IgD-negative memory B cell (primary cell): ENCODE measurements around the gene RNF41. TPM values are rescaled to one million over a fixed set of nuclear protein-coding genes. Genes with fewer than 3 reads are reported as not detected.

Source experiments
- H3K27ac Mint-ChIP-seq, 3 donors: one replicate each; pipeline ENCODE4 v1.8.0; 2020 to 2022; ENCODE audit warnings: mild to moderate bottlenecking in 3 of 3, mixed read lengths in 3 of 3, moderate library complexity in 1 of 3
- H3K27me3 Mint-ChIP-seq: one replicate; pipeline ENCODE4 v1.8.0; 2021; ENCODE audit warnings: mixed read lengths
- H3K36me3 Mint-ChIP-seq: one replicate; pipeline ENCODE4 v1.8.0; 2020; ENCODE audit warnings: mild to moderate bottlenecking, mixed read lengths
- H3K4me1 Mint-ChIP-seq, 3 donors: one replicate each; pipeline ENCODE4 v1.8.0; 2020 to 2022; ENCODE audit warnings: mixed read lengths in 3 of 3, mild to moderate bottlenecking in 1 of 3
- H3K4me3 Mint-ChIP-seq, 4 donors: one replicate each; pipeline ENCODE4 v1.8.0; 2020 to 2022; ENCODE audit warnings: mild to moderate bottlenecking in 4 of 4, mixed read lengths in 4 of 4, moderate library complexity in 3 of 4
- H3K9me3 Mint-ChIP-seq, 3 donors: one replicate each; pipeline ENCODE4 v1.8.0; 2020 to 2021; ENCODE audit warnings: mixed read lengths in 3 of 3, mild to moderate bottlenecking in 1 of 3
- polyA plus RNA-seq: library from polyadenylated mRNA; unstranded; fragments of 300-500 nt; fragmentation: Illumina TruSeq; gene quantifications from one replicate; pipeline ENCODE4 v1.2.3, GENCODE V29; 2021

RNF41 gene
- polyA plus RNA-seq, 1 donor from 2014 or later = 104 TPM

DNA sequence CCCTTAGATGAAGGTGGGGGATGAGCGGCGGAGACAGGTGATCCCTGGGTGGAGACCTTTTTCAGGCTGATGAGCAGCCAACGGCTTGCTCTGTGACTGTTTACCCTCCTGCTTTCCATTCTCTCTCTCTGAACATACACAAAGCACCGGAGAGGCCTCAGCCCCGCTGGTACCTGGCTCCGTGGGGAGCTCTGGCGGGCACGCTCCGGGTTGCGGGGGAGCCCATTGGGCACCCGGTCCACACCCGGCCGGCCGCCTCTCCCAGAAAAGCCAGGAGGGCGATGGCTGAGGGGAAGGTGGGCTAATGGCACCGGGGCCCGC lies 33.0 kb downstream of the RNF41 start:
- Mint-ChIP-seq H3K4me1 (peaks cover 32 to 39% (median 37%) of the 10 kb centered on the region in 3 donors), H3K27me3 (no peaks in the 10 kb centered on the region)

DNA sequence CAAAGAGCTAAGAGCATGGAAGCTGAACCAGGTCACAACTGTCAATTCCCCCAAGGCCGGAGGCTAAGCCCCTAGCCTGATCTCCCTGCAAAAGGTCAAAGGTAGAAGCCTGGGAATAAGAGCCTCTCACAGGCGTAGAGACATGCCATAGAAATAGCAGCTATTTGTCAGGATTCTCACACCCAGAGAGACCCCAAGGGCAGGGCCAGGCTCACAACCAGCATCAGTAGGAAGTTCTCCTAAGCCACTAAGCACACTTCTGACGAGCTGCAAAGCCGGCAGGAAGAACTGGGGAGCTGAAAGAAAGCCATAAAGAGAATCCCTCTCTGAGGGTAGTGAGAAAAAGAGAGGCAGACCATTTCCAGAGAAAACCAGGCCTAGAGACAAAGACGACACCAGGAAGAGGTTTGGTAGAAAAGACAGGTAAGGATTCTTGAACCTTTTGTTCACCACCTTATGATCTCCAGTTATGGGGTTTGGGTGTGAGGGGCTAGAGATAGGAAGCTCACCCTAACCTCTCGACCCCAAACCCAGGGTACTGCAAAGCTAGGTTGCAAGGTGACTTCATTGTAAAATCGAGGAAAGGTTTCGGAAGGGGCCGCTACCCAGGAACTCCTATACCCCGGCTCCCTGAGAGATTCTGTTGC lies 33.5 kb downstream of the RNF41 start:
- Mint-ChIP-seq H3K4me3 (peak overlapping the region; percentile 86 to 98 (median 88)), H3K27ac (peak overlapping the region; percentile 87 to 100 (median 88)), H3K27me3 (no peaks in the 10 kb centered on the region), H3K4me1 (peaks cover 31 to 36% (median 35%) of the 10 kb centered on the region in 3 donors), H3K9me3 (no peaks in the 10 kb centered on the region), H3K36me3 (peaks cover 2% of the 10 kb centered on the region)

More for the DNA sequence above, 33.0 kb downstream of the RNF41 start:
- peak overlapping the region; percentile 20 to 100 (median 88) for H3K27ac Mint-ChIP-seq
- no peaks in the 10 kb centered on the region for H3K9me3 Mint-ChIP-seq
- H3K4me3 Mint-ChIP-seq = peak overlapping the region; percentile 86 to 98 (median 88)
- H3K36me3 Mint-ChIP-seq = peaks cover 3% of the 10 kb centered on the region

DNA sequence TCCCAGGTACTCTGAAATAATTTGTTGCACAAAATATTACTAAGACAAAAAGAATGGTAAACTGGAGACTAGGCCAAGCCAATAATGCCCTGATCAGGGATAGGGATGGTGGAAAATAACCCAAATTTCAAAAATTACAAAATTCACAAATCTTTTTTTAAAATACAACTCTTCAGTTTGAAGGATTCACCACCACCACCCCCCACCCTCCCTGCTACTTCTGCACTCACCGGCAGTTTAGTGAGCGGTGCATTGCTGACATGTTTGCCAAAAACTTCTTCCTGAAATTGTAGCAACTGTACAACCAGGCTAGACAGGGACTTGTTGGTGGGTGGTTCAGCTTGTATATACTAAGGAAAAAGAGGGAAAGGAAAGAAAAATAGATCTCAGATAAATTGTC lies 34.8 kb downstream of the RNF41 start:
- H3K9me3 Mint-ChIP-seq = no peaks in the 10 kb centered on the region
- no peaks in the 10 kb centered on the region for H3K27me3 Mint-ChIP-seq
- no peaks in the 10 kb centered on the region for H3K36me3 Mint-ChIP-seq
- H3K4me1 Mint-ChIP-seq = peaks cover 27 to 30% (median 30%) of the 10 kb centered on the region in 3 donors
- peak overlapping the region in 1 of 3 donors; percentile 100 for H3K27ac Mint-ChIP-seq
- peak overlapping the region in 2 of 4 donors; percentile 78 to 98 for H3K4me3 Mint-ChIP-seq

DNA sequence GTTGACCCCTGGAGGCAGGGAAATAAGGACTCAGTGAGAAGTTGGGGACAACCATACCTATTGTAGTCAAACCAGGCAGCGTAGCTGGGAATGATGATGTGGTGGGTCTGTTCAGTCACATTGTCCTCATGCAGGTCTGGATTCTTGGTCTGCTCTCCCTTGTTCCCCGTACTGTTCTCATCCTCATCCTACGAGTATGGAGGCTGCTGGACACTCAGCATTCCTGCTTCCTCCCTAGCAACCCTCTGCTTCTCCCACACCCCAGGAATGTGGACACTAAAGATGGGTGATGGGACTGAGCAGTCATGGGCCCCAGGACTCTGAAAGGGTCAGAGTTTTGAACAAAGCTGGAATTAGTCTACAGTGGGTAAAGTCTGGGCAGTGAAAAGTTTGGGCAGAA lies 43.4 kb downstream of the RNF41 start:
- H3K4me3 Mint-ChIP-seq = no peak overlapping the region
- peak overlapping the region in 1 of 3 donors; percentile 2 for H3K27ac Mint-ChIP-seq
- no peaks in the 10 kb centered on the region for H3K4me1 Mint-ChIP-seq
- H3K9me3 Mint-ChIP-seq = no peaks in the 10 kb centered on the region
- H3K27me3 Mint-ChIP-seq = no peaks in the 10 kb centered on the region
- no peaks in the 10 kb centered on the region for H3K36me3 Mint-ChIP-seq

DNA sequence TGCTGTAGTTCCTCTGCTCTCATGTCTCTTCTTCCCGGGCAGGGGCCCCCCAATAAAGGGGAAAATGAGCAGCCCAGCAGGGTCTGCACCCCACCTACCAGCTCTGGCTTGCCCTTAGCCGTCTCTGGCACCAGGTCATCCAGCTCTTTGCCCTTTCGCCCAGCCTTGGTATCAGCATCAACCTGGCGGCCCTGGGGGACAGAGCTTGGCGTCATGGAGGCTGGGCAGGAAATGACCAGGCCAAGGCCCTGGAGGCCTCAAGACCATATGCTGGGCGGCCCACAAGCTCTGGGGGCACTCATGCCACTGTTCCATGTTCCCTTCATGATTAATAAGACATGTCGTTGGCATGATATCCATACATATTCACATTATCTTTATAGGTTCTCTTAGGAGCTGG lies 48.9 kb downstream of the RNF41 start:
- H3K4me3 Mint-ChIP-seq = no peak overlapping the region
- H3K4me1 Mint-ChIP-seq = no peaks in the 10 kb centered on the region
- no peak overlapping the region for H3K27ac Mint-ChIP-seq
- no peaks in the 10 kb centered on the region for H3K36me3 Mint-ChIP-seq
- no peaks in the 10 kb centered on the region for H3K9me3 Mint-ChIP-seq
- no peaks in the 10 kb centered on the region for H3K27me3 Mint-ChIP-seq

DNA sequence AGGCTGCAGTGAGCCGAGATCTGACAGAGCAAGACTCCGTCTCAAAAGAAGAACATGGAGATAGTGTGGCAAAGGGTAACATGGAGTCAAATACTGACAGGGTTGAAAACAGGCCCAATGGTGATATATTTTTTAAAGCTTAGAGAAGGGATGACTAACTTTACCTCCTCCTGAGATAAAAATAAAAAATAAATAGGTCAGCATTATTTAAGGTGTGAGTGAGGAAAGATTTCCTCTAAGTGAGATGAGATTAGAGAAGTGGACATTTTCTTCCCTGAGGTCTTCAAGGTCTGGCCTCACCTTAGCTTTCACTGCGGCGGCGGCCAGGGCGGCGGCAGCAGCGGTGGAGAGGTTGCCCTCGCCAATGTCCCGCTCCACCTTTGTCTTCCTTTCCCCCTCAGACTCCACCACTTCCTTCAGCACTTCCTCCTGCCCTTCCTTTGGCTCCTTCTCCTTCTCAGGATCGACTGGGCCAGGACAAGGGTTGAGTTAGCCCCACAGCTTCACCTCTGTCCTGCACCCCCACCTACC lies 52.4 kb downstream of the RNF41 start:
- no peaks in the 10 kb centered on the region for H3K36me3 Mint-ChIP-seq

DNA sequence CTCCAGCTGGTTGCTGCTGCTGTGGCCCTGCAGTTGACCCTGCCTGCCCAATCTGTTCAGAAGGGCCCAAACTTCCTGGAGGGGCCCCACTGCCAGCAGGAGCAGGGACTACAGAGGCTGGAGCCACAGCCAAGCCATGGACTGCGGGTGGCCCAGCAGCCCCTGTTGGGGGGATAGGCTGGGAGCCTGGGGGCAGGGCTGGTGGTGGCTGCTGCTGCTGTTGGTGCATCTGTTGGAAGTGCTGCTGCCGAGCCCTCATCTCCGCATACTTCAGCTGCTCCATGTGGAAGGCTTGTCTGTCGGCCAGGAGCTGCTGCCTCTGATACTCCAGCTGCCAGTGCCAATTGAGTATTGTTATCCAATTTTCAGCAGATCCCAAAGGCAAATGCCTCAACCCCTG lies 56.4 kb downstream of the RNF41 start:
- peaks cover 2% of the 10 kb centered on the region for H3K36me3 Mint-ChIP-seq

More for the DNA sequence above, 52.4 kb downstream of the RNF41 start:
- H3K27me3 Mint-ChIP-seq = no peaks in the 10 kb centered on the region
- H3K4me1 Mint-ChIP-seq = no peaks in the 10 kb centered on the region
- H3K4me3 Mint-ChIP-seq = peak overlapping the region in 1 of 4 donors; percentile 26
- H3K27ac Mint-ChIP-seq = peak overlapping the region in 2 of 3 donors; percentile 51 to 90
- H3K9me3 Mint-ChIP-seq = no peaks in the 10 kb centered on the region

DNA sequence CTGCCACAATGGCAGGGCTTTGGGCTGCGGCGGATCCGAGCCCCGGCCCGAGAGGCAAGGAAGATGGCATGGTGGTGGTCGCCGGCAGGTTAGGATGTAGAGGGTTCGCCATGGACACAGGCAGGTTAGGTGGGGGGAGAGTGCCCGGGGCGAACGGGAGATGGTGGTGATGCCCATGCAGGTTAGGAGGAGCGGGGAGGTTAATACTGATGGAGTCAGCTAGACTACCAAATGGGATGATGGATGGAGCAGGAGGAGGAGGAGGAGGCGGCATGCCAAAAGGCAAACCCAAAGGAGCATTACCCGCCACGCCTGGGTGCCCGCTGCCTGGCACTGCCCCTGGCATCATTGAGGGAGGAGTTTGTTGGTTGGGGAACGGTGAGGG lies 57.4 kb downstream of the RNF41 start:
- peak overlapping the region in 1 of 4 donors; percentile 55 for H3K4me3 Mint-ChIP-seq
- H3K36me3 Mint-ChIP-seq = peaks cover 4% of the 10 kb centered on the region
- peak overlapping the region in 1 of 3 donors; percentile 43 for H3K27ac Mint-ChIP-seq
- H3K4me1 Mint-ChIP-seq = peaks cover 12 to 18% (median 13%) of the 10 kb centered on the region in 3 donors
- no peaks in the 10 kb centered on the region for H3K9me3 Mint-ChIP-seq
- no peaks in the 10 kb centered on the region for H3K27me3 Mint-ChIP-seq

More for the DNA sequence above, 56.4 kb downstream of the RNF41 start:
- Mint-ChIP-seq H3K9me3 (no peaks in the 10 kb centered on the region), H3K4me3 (no peak overlapping the region), H3K4me1 (peaks cover 5 to 8% (median 7%) of the 10 kb centered on the region in 3 donors), H3K27ac (no peak overlapping the region), H3K27me3 (no peaks in the 10 kb centered on the region)

DNA sequence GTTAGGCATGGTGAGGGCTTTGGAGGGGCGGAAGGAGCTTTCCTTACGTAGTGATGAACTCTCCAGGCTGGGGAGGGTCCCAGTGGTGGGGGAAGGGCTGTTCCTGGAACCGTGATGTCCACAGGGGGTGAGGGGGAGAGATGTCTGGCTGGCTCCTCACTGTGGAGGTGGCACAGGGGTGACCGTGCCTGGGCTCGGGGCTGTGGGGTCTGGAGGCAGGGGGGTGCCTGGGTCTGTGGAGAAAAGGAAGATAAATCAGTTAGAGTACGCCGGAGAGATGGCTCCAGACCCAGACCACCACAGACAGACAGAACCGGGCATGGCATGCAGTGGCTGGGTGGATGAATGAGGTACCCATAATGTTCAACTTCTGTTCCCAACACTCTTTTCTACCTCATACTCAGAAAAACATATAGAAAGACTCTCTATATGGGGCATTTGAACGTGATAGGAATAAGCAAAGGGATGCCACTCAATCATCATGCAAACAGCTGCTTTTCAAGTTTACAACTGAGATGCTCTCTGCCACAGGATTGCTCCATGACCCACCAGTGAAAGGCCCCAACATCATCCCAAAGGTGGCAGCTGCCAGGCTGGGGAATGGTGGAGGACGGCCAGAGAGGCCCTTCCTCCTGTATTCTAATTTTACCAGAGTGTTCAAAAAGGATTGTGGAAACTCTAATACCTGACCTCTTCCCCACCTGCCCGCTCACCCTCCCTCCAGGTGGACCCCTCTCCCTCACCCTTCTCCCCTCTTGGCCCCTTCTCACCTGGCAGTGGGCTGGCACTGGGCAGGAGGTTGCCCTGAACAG lies 58.0 kb downstream of the RNF41 start:
- H3K27ac Mint-ChIP-seq = peak overlapping the region in 2 of 3 donors; percentile 23 to 43

DNA sequence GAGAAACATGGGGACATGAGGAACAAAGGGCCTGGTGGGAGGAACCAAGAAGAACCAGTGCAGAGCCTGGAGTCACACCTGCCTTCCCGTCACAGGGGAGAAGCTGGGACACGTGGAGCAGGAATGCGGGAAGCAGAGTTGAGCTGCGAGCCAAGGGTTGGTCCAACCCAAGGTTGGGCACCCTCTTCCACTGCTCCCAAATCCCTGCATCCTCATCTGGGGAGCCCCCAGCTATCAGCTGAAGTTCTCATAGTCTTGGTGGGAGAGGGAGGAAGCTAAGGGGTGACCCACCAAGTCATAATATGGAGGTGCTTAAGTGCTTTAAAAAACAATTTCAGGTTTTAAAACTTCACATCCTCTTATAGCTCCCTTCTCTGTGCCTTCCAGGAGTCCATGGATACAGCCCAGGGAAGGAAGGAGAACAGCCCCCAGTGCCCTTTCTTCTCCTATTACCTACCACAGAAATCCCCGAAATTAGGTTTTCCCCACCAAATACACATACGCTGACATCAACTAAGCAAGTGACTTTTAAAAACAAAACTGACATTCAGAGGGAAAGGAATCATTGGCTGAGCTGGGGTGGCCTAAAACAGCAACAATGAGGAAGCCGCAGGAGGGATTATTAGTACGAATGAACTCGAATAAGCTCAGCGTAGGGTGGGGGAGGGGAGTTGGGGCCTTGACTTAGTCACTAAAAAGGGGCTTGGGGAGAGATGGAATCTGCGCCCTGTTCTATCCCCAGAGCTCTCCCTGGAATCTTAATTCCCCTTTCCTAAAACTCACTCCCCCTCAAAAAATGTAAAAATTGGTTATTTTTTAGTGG lies 59.0 kb downstream of the RNF41 start:
- Mint-ChIP-seq H3K27me3 (no peaks in the 10 kb centered on the region), H3K36me3 (peaks cover 4% of the 10 kb centered on the region), H3K4me3 (no peak overlapping the region), H3K4me1 (peaks cover 18 to 24% (median 20%) of the 10 kb centered on the region in 3 donors), H3K9me3 (no peaks in the 10 kb centered on the region), H3K27ac (peak overlapping the region; percentile 19 to 44 (median 31))

More for the DNA sequence above, 58.0 kb downstream of the RNF41 start:
- peak overlapping the region in 2 of 4 donors; percentile 37 to 55 for H3K4me3 Mint-ChIP-seq
- H3K9me3 Mint-ChIP-seq = no peaks in the 10 kb centered on the region
- H3K4me1 Mint-ChIP-seq = peaks cover 18 to 24% (median 18%) of the 10 kb centered on the region in 3 donors
- H3K36me3 Mint-ChIP-seq = peaks cover 4% of the 10 kb centered on the region
- H3K27me3 Mint-ChIP-seq = no peaks in the 10 kb centered on the region

DNA sequence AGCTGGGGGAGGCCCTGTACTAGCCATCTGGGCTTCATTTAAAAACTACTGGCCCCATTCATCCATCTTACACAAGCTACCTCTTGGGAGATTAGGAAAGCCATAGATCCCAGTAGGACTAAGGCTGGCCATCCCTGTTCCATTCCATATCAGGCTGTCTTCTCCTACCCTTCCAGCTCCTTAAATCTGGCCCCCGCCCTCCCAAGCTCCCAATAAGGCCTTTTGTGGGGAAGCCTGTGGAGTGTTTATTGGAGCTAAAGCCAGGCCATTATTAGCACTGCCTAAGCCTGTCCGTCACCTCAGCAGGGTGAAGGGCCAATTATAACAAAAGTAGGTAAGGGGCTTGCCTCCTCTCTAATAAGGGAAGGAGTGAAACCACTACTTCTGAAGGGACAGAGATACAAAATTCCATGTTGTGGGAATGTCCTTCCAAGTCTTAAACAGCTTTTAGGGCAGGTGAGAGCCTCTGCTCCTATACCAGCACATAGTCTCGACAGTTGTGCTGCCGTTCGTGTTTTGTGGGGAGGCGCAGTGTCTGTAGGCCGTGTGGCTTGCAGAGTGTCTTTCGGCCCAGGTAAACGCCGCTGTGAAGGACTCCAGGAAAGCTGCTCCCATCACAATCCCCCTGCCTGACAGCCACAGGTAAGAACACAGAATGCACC lies 59.9 kb downstream of the RNF41 start:
- H3K4me1 Mint-ChIP-seq = peaks cover 18 to 27% (median 21%) of the 10 kb centered on the region in 3 donors
- peak overlapping the region in 2 of 3 donors; percentile 51 to 73 for H3K27ac Mint-ChIP-seq
- H3K36me3 Mint-ChIP-seq = peaks cover 4% of the 10 kb centered on the region

DNA sequence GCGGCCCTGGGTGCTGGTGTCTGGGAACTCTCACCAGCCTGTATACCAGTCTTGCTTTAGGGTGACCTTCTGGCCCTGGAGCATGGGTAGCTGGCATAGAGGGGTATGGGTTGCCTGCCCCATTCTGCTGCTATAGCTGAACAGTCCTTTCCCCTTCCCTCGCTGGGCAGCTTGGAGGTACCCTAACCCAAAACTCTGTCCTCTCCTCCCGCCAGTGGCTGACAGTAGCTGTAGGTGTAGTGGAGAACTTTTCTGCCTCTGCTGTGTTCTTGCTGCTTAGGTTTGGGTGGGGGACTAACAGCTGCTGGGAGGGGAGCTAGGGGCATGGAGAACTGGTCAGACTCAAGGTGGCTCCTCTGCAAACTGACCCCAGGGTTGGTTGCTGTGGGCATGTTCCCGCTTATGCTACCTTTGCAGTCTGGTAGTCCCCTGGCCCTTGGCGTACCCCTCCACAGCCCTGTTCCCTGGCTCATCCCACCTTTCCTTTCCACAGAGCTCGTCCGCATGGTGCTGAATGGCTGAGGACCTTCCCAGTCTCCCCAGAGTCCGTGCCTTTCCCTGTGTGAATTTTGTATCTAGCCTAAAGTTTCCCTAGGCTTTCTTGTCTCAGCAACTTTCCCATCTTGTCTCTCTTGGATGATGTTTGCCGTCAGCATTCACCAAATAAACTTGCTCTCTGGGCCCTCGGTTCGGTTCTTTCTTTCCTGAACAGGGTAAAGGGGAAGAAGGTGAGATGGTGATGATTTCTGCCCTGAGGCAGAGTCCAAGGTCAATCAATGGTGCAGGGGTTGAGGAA lies 60.6 kb downstream of the RNF41 start:
- H3K4me1 Mint-ChIP-seq = peaks cover 18 to 27% (median 21%) of the 10 kb centered on the region in 3 donors

More for the DNA sequence above, 59.9 kb downstream of the RNF41 start:
- Mint-ChIP-seq H3K9me3 (no peaks in the 10 kb centered on the region), H3K27me3 (no peaks in the 10 kb centered on the region), H3K4me3 (peak overlapping the region in 1 of 4 donors; percentile 79)

DNA sequence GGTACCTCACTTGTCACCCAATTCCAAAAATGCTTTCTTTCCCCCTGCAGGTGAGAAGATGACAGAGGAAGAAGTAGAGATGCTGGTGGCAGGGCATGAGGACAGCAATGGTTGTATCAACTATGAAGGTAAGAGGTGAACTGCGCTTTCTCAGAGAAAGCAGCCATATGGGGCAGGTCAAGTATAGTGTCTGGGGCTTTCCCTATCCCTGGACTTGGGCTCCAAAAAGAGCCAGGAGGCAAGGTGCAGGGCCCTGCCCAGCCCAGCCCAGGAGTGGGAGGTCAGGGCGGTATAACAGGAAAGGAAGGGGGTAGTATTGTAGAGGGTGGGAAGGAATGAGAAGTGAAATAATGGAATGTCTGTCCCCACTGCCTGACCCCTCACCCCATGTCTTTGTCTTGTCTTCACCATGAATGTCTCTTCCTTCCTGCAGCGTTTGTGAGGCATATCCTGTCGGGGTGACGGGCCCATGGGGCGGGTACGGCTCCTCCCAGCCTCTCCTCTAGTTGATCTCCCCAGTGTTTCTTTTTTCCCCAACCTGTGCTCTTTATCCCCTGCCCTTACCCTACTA lies 61.4 kb downstream of the RNF41 start:
- Mint-ChIP-seq H3K27ac (peak overlapping the region; percentile 64 to 97 (median 87)), H3K9me3 (no peaks in the 10 kb centered on the region), H3K4me3 (peak overlapping the region; percentile 79 to 100 (median 94)), H3K4me1 (peaks cover 18 to 27% (median 24%) of the 10 kb centered on the region in 3 donors), H3K36me3 (peaks cover 4% of the 10 kb centered on the region), H3K27me3 (no peaks in the 10 kb centered on the region)

More for the DNA sequence above, 60.6 kb downstream of the RNF41 start:
- peak overlapping the region in 2 of 4 donors; percentile 79 to 84 for H3K4me3 Mint-ChIP-seq
- H3K36me3 Mint-ChIP-seq = peaks cover 4% of the 10 kb centered on the region
- peak overlapping the region; percentile 64 to 97 (median 87) for H3K27ac Mint-ChIP-seq
- no peaks in the 10 kb centered on the region for H3K27me3 Mint-ChIP-seq
- H3K9me3 Mint-ChIP-seq = no peaks in the 10 kb centered on the region
